ENCODE results near the gene BRSK2.

Gene BRSK2

GRCh38 chr11:1454576-1454975, 64.8 kb downstream of the BRSK2 start:
- no peak for DNase-seq

- no peak for DNase-seq
These were observed 65.5 kb downstream of the BRSK2 start for GRCh38 chr11:1455032-1455762.

GRCh38 chr11:1455763-1456060, 66.0 kb downstream of the BRSK2 start:
- DNase-seq, result no peak

- no peak for DNase-seq
These were observed 66.4 kb downstream of the BRSK2 start for GRCh38 chr11:1456176-1456575.

GRCh38 chr11:1456596-1457325, 67.0 kb downstream of the BRSK2 start:
- DNase-seq, result no peak

- DNase-seq, result no peak
These were observed 67.6 kb downstream of the BRSK2 start for GRCh38 chr11:1457326-1457680.

- DNase-seq, result no peak
These were observed 68.1 kb downstream of the BRSK2 start for GRCh38 chr11:1457856-1458255.

- DNase-seq, result peak; percentile 58
These were observed 68.8 kb downstream of the BRSK2 start for GRCh38 chr11:1458340-1459218.

GRCh38 chr11:1459219-1459575, 69.5 kb downstream of the BRSK2 start:
- no peak for DNase-seq

GRCh38 chr11:1459764-1460395, 70.1 kb downstream of the BRSK2 start:
- DNase-seq, result no peak

GRCh38 chr11:1460396-1460985, 70.8 kb downstream of the BRSK2 start:
- DNase-seq, result no peak

- DNase-seq, result no peak
These were observed 71.5 kb downstream of the BRSK2 start for GRCh38 chr11:1460986-1461825.

- no peak for DNase-seq
These were observed 72.3 kb downstream of the BRSK2 start for GRCh38 chr11:1461826-1462697.

GRCh38 chr11:1462698-1462975, 72.9 kb downstream of the BRSK2 start:
- DNase-seq, result no peak

GRCh38 chr11:1463056-1463455, 73.3 kb downstream of the BRSK2 start:
- DNase-seq, result no peak

GRCh38 chr11:1466784-1467183, 77.0 kb downstream of the BRSK2 start:
- DNase-seq, result no peak

- DNase-seq, result no peak
These were observed 77.5 kb downstream of the BRSK2 start for GRCh38 chr11:1467270-1467669.

GRCh38 chr11:1468002-1468401, 78.3 kb downstream of the BRSK2 start:
- no peak for DNase-seq

- no peak for DNase-seq
These were observed 78.8 kb downstream of the BRSK2 start for GRCh38 chr11:1468473-1469066.

- DNase-seq, result no peak
These were observed 79.7 kb downstream of the BRSK2 start for GRCh38 chr11:1469287-1469910.
